HG03280 (cell line): Measurements from ENCODE around the gene CNN2.

Source experiments
- ATAC-seq: cut with Tn5 transposase; IDR thresholded peaks from one replicate; pipeline ENCODE4 v1.9.1; 2021; ENCODE audit warnings: mild to moderate bottlenecking, moderate library complexity; ENCODE audit not compliant: unreplicated experiment

Gene CNN2

GRCh38 chr19:995051-995827 lies 31.2 kb upstream of the CNN2 start:
- no peak for ATAC-seq

DNA sequence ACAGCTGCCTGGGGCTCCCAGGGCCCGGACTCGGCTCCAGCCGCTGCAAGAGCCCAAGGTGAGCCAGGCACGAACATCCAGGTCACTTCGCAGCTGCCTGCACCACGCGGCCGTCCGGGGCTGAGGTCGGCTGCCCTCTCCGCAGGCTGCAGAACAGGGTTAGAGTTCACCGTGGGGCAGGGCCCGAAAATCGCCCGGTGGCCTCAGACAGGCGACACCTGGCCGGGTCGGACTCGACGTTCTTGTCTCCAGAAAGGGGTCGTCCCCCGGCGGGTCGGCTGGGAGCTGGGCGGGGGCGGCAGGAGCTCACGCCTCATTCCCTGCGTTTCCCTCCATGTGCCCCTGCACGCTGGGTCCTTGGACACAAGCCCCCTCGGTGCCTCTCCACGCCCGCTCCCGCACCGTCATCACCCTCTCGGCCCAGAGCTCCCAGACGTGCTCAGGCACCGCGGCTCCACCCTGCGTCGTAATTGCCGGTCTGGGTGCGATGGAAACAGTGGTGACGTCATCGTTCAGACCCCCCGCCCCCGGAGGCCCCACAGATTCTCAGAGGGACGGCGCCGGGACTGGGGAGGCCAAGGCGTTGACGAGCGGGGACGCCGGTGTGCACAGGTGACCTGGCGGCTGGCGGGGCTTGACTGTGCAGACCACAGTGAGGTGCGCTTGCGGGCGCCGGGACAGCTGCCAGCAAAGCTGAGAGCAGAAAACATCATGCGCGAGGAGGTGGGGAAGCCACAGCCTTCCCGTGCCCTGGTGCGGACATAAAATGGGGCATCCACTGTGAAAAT lies 30.2 kb upstream of the CNN2 start:
- no peak for ATAC-seq

- ATAC-seq = no peak
These were observed 28.3 kb upstream of the CNN2 start for GRCh38 chr19:998064-998463.

DNA sequence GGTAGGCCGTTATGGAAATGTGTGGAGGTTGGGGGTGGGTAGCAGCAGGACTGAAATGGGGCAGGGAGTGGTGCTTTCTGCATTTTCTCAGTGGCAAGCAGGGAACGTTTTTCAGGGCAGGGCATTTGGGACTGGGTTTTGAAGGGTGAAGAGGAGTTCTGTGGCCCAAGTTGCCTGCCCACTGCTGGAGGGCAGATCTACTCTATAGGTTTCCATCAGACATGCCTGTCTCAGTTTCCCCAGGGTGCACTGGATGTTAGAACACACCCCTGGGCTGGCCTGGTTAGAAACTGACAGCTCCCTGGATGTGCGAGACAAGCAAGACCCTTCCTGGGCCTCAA lies 27.1 kb upstream of the CNN2 start:
- no peak for ATAC-seq

DNA sequence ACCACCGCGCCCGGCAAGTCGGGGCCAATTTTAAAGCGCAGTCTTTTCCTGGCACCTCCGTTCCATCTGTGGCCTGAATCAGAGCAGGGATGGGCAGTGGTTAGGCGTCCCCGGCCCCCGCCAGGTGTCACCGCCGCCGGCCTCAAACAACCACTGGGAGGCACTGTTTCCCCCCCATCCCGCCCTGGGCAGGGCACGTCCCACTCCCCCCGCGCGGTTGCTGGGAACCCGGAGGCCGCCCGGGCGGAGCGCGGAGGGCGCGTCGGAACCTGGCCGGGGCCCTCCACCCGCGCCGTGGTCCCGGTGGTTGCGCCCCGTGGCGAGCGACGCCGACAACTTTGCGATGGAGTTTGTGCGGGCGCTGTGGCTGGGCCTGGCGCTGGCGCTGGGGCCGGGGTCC lies 26.3 kb upstream of the CNN2 start, which contains the start of gene GRIN3B:
TSS of gene GRIN3B (plus strand) at position 325 of the 400 bp plus-strand sequence. CDS start at position 344, 19 bp downstream.
- ATAC-seq = no peak

DNA sequence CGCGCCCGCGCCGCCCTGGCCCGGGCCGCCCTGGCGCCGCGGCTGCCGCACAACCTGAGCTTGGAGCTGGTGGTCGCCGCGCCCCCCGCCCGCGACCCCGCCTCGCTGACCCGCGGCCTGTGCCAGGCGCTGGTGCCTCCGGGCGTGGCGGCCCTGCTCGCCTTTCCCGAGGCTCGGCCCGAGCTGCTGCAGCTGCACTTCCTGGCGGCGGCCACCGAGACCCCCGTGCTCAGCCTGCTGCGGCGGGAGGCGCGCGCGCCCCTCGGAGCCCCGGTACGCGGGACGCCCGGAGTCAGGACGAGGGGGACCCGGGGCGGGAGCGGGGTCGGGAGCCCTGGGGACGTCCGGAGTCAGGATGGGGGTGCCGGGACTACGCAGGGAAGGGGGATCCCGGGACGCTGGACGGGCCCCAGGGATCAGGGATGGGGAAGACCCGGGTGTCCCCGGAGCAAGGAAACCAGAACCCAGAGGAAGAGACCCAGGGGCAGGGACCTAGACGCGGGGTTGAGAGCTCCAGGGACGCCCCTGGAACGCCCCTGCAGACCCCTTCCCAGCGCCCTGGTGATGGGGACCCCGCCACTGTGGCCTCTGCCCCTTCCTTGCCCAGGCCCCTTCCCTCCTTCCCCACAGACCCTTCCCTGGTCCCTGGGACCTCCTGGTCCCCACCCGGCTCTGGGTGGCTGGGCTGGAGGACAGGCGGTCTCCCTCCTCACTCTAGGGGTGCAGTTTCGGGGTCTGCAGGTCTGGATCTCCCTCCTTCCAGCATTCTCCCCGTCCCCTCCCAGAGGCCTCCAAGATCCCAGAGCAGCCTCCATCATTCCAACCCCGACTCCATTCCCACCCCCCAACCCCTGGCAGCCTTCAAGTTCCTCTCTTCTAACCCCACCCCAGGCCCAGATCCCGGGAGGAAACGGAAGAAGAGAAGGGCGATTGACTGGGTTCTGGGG lies 25.5 kb upstream of the CNN2 start:
- no peak for ATAC-seq

DNA sequence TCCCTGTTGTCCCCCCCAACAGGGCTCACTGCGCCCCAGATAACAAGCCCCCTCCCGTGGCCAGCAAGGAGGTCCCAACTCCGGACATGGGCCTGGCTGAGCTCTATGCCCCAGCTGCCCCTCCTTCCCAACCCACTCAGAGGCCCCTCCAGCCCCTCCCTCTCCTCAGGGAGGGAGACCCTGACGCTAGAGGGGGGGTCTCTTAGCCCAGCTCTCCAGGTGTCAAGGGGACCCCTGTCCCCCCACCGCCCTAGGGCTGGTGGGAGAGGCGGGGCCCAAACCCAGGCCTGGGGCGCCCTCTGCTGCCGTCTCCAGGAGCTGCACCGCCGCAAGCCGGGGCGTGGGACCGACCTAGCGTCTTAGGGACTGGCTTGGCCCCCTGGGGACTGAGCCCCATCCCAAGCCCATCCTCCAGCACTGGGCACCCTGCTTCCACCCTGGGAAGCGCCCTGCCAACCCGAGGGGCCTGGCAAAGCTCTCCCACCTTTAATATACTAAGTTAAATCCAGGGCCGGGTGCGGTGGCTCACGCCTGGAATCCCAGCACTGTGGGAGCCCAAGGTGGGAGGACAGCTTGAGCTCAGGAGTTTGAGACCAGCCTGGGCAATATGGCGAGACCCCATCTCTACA lies 24.8 kb upstream of the CNN2 start:
- ATAC-seq = no peak

GRCh38 chr19:1002600-1002999 lies 23.8 kb upstream of the CNN2 start:
- no peak for ATAC-seq

GRCh38 chr19:1003283-1003682 lies 23.1 kb upstream of the CNN2 start:
- ATAC-seq = no peak

GRCh38 chr19:1004204-1004802 lies 22.1 kb upstream of the CNN2 start:
- no peak for ATAC-seq

DNA sequence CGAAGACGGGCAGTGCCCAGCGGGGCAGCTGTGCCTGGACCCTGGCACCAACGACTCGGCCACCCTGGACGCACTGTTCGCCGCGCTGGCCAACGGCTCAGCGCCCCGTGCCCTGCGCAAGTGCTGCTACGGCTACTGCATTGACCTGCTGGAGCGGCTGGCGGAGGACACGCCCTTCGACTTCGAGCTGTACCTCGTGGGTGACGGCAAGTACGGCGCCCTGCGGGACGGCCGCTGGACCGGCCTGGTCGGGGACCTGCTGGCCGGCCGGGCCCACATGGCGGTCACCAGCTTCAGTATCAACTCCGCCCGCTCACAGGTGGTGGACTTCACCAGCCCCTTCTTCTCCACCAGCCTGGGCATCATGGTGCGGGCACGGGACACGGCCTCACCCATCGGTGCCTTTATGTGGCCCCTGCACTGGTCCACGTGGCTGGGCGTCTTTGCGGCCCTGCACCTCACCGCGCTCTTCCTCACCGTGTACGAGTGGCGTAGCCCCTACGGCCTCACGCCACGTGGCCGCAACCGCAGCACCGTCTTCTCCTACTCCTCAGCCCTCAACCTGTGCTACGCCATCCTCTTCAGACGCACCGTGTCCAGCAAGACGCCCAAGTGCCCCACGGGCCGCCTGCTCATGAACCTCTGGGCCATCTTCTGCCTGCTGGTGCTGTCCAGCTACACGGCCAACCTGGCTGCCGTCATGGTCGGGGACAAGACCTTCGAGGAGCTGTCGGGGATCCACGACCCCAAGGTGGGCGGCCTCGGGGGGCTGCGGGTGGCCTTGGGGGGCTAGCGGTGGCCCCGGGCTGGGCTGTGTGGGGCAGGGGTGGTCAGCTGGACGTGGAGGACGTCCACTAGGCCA lies 21.4 kb upstream of the CNN2 start:
- no peak for ATAC-seq

DNA sequence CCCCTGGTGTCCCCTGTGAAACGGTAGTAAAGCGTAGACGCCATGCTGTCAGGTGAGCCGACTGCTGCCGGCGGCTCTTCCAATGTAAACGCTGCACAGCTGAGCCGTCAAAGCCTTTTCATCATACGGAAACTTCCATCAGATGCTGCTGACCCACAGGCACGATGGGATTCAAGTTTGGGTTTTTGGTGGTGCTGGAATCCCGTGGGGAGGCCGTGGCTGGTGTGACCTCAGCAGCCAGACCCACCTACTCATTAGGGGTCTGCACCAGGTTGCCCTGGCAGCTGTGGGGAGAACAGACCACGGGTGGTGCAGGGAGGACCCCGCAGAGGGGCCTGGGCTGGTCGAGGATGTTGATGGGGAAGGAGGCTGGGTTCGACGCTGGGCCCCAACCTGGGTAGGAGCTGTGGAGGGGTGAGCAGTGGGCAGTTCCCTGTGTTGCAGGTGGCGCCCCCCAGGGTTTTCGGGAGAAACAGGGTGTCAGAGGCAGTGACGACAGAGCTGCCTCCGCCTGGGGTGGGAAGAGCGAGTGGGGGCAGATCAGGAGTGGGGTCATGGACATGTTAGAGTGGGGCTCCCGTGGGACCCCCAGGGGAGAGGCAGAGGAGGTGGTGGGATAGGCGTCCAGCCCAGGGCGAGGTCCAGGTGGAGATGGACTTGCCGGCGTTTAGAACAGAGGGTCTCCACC lies 19.6 kb upstream of the CNN2 start:
- no peak for ATAC-seq

- ATAC-seq = no peak
These were observed 18.8 kb upstream of the CNN2 start for GRCh38 chr19:1007399-1008251.

DNA sequence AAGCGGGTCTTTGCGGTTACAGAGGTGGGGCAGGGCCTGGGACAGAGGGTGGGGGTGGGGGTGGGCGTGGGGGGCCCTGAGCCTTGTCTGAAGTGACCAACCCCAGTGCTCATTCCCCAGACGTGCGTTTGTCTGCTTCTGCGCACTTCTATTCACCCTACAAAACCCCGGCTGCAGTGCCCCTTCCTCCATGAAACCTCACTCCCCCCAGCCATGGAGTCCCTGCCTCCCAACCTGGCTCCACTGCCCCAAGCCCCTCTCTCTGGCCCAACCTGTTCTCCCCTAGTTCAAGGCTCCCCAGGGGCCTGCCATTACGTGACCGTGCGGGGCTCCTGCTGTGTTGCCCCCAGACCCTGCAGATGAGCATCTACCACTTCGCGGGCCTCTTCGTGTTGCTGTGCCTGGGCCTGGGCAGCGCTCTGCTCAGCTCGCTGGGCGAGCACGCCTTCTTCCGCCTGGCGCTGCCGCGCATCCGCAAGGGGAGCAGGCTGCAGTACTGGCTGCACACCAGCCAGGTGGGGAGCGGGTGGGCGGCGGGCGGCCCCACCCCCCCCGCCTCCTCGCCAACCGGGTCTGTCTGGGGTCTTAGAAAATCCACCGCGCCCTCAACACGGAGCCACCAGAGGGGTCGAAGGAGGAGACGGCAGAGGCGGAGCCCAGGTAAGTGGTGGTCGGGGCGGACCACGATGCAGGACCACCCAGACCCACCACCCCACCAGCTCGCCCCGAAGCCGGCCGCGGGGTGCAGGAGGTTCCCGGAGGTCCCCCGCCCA lies 18.0 kb upstream of the CNN2 start:
- ATAC-seq = no peak

DNA sequence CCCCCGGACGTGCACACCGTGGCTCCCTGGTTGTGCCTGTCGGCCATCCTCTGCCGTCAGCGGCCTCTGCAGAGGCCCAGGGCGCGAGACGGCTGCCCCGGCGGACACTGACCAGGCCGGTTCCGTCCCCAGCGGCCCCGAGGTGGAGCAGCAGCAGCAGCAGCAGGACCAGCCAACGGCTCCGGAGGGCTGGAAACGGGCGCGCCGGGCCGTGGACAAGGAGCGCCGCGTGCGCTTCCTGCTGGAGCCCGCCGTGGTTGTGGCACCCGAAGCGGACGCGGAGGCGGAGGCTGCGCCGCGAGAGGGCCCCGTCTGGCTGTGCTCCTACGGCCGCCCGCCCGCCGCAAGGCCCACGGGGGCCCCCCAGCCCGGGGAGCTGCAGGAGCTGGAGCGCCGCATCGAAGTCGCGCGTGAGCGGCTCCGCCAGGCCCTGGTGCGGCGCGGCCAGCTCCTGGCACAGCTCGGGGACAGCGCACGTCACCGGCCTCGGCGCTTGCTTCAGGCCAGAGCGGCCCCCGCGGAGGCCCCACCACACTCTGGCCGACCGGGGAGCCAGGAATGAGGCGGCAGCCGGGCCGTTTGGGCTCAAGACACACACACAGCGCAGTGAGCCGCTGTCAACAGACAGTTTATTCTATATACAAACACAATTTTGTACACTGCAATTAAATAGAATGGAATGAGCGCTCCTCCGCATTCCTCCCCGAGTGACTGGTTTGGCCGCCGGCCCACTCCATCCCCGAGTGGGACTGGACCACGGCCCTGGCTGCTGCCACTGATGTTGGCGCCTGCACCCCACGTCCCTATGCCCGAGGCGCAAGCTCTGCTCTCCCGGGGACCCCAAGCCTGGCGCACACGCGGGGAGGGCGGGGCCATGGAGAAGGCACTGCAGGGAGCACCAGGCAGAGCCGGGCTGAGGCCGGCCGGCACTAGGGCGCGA lies 17.1 kb upstream of the CNN2 start:
- no peak for ATAC-seq

DNA sequence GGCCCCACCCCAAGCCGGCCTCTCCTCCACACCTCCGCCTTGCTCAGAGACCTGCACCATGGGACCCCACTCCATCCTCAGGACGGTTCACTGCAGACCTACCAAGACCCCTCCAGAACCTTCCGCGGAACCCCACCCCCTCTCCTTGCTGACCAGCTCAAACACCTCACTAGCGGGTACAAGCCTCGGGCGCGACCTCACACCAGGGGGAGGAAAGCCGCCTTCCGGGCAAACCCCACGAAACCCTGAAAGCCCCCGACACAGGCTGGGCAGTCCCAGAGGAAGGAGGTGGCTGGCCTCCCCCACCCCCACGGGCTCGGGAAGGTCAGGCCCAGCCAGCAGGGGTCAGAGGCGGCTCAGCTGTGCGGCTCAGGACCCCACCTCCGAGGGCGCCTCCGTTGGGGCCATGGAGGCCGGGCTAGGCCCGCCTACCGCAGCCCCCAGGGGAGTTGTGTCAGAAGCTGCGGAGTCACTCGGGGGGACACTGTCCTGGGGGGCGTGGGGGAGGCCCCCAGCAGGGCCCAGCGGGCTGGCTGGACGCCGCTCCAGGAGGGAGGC lies 16.3 kb upstream of the CNN2 start:
- ATAC-seq = no peak
